Mesenchymal stem cell (in vitro differentiated cells and primary cell): ENCODE data around the gene VIPAS39. TPM values are rescaled to one million over a fixed set of nuclear protein-coding genes. Genes with fewer than 3 reads are reported as not detected.
A peak's percentile ranks its signal among the peaks of the same experiment; 100 is the strongest.

Source experiments
- DNase-seq: peaks from one replicate; pipeline ENCODE4 v3.0.0-alpha.2; 2013
- H2AFZ ChIP-seq: one replicate; pipeline ENCODE4 v1.6.1; 2013; ENCODE audit warnings: low read depth, mild to moderate bottlenecking, control low read depth, inconsistent platforms, low read length, moderate library complexity
- H2AK5ac ChIP-seq: 2 replicates; pipeline ENCODE4 v1.6.1; 2013; ENCODE audit warnings: low read length, moderate library complexity, mild to moderate bottlenecking, inconsistent platforms; ENCODE audit not compliant: severe bottlenecking
- H2BK120ac ChIP-seq: one replicate; pipeline ENCODE4 v1.6.1; 2013; ENCODE audit warnings: low read depth, mild to moderate bottlenecking, inconsistent platforms, low read length, moderate library complexity
- H2BK12ac ChIP-seq, 2 experiments: one replicate each; pipeline ENCODE4 v1.6.1; 2013; ENCODE audit warnings: inconsistent platforms in 2 of 2, low read length in 2 of 2, mild to moderate bottlenecking in 2 of 2, moderate library complexity in 2 of 2, control low read depth in 1 of 2
- H2BK15ac ChIP-seq: one replicate; pipeline ENCODE4 v1.6.1; 2013; ENCODE audit warnings: mild to moderate bottlenecking, low read depth, inconsistent platforms; ENCODE audit not compliant: poor library complexity, severe bottlenecking
- H2BK5ac ChIP-seq: 2 replicates; pipeline ENCODE4 v1.6.1; 2013; ENCODE audit warnings: low read depth, mild to moderate bottlenecking, low read length, control low read depth, inconsistent platforms; ENCODE audit not compliant: poor library complexity, severe bottlenecking
- H3K14ac ChIP-seq, 2 experiments: one replicate each; pipeline ENCODE4 v1.6.1; 2013; ENCODE audit warnings: inconsistent platforms in 2 of 2, low read length in 2 of 2, control low read depth in 1 of 2, mild to moderate bottlenecking in 1 of 2, moderate library complexity in 1 of 2
- H3K18ac ChIP-seq, 2 experiments: one replicate each; pipeline ENCODE4 v1.6.1; 2013; ENCODE audit warnings: inconsistent platforms in 2 of 2, low read length in 2 of 2, control low read depth in 1 of 2, low read depth in 1 of 2, mild to moderate bottlenecking in 1 of 2
- H3K23ac ChIP-seq, 2 experiments: one replicate each; pipeline ENCODE4 v1.6.1; 2013; ENCODE audit warnings: inconsistent platforms in 2 of 2, low read length in 2 of 2, mild to moderate bottlenecking in 2 of 2, moderate library complexity in 2 of 2, control low read depth in 1 of 2
- H3K27ac ChIP-seq: 2 replicates; pipeline ENCODE4 v1.5.1; 2013; ENCODE audit warnings: mild to moderate bottlenecking, moderate library complexity, low read length, control low read depth, inconsistent platforms; ENCODE audit not compliant: poor library complexity, severe bottlenecking
- H3K27me3 ChIP-seq, 2 experiments: 2 replicates each; pipeline versions ENCODE4 v1.6.1 to v1.7.0; 2013; ENCODE audit warnings: low read length in 2 of 2, mild to moderate bottlenecking in 2 of 2, moderate library complexity in 2 of 2, control low read depth in 1 of 2, inconsistent platforms in 1 of 2; ENCODE audit not compliant: control insufficient read depth in 1 of 2, insufficient read depth in 1 of 2
- H3K36me3 ChIP-seq, 2 experiments: 2 replicates each; pipeline versions ENCODE4 v1.6.1 to v1.7.0; 2013; ENCODE audit warnings: low read length in 2 of 2, control low read depth in 1 of 2, inconsistent platforms in 1 of 2, low read depth in 1 of 2, mild to moderate bottlenecking in 1 of 2; ENCODE audit not compliant: insufficient read depth in 2 of 2, control insufficient read depth in 1 of 2
- H3K4ac ChIP-seq, 2 experiments: one replicate each; pipeline ENCODE4 v1.6.1; 2013; ENCODE audit warnings: inconsistent platforms in 2 of 2, low read length in 2 of 2, mild to moderate bottlenecking in 2 of 2, moderate library complexity in 2 of 2, control low read depth in 1 of 2, low read depth in 1 of 2
- H3K4me1 ChIP-seq: 2 replicates; pipeline ENCODE4 v1.6.1; 2013; ENCODE audit warnings: low read depth, low read length, control low read depth; ENCODE audit not compliant: control insufficient read depth, insufficient read depth
- H3K4me2 ChIP-seq: 2 replicates; pipeline ENCODE4 v1.6.1; 2013; ENCODE audit warnings: low read length, mild to moderate bottlenecking, inconsistent platforms; ENCODE audit not compliant: poor library complexity, severe bottlenecking
- H3K4me3 ChIP-seq, 2 experiments: 2 replicates each; pipeline versions ENCODE4 v1.5.1 to v1.7.0; 2013; ENCODE audit warnings: low read length in 2 of 2, mild to moderate bottlenecking in 2 of 2, control low read depth in 1 of 2, low read depth in 1 of 2; ENCODE audit not compliant: insufficient read depth in 1 of 2
- H3K79me1 ChIP-seq: replicated peaks from 2 replicates; pipeline ENCODE4 v1.6.1; 2013; ENCODE audit warnings: mild to moderate bottlenecking, control low read depth, low read length, inconsistent platforms; ENCODE audit not compliant: poor library complexity, severe bottlenecking
- H3K9ac ChIP-seq: 2 replicates; pipeline ENCODE4 v1.7.0; 2013; ENCODE audit warnings: mild to moderate bottlenecking, low read length, moderate library complexity
- H3K9me3 ChIP-seq: 2 replicates; pipeline ENCODE4 v1.7.0; 2013; ENCODE audit warnings: mild to moderate bottlenecking, low read length; ENCODE audit not compliant: control insufficient read depth
- H4K8ac ChIP-seq: one replicate; pipeline ENCODE4 v1.6.1; 2013; ENCODE audit warnings: inconsistent platforms, mild to moderate bottlenecking, low read length, moderate library complexity
- H4K91ac ChIP-seq: one replicate; pipeline ENCODE4 v1.6.1; 2013; ENCODE audit warnings: mild to moderate bottlenecking, low read length, inconsistent platforms
- WGBS: methylation state at CpG from one replicate; pipeline ENCODE4 v1.1.7; 2013; ENCODE audit warnings: mixed read lengths; 5-methylcytosine and 5-hydroxymethylcytosine counted together
- polyA plus RNA-seq, 2 experiments: library from polyadenylated mRNA; stranded (reverse); fragments of 200-250 nt; gene quantifications; one replicate each; pipeline ENCODE4 v1.2.3, GENCODE V29; 2013

VIPAS39 gene
- 20.5 TPM for polyA plus RNA-seq (2013, experiment 1 of 2)
- polyA plus RNA-seq (2013, experiment 2 of 2): 19.9 TPM

DNA sequence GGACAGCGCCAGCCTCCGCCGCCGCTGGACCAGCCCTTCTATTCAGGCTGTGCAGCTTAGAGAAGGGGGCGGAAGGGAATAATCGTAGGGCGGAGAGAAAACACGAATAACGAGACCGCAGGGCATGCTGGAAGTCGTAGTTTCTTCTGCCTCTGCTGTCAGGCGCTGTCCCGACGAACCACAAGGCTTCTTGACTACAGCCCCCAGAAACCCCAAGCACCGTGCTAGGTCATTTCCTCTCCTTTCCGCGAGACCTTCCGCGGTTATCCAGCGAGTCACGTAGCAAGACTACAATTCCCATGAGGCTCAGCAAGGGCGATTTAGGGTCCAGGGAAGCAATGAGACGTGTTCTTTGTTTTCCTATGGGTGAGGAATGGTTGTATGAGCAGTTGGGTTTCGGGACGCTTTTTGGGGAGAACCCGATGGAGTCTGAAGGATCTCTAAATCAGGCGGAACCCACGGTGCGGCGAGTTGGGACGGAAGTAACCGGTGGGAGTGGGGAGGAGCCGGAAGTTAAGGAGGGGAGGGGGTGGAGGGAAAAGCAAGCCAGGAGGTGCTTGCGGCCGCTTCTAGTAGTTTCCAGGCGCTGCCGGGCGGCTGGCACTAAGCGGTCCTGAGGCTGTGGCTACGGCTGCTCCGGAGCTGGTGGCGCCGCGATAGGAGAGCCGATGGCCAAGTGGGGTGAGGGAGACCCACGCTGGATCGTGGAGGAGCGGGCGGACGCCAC lies at the start of gene VIPAS39, which contains the start of gene AHSA1:
Gene VIPAS39 (minus strand): TSS at position 80 of the 727 bp plus-strand sequence. CDS start 3,499 bp downstream, outside the sequence.
Gene AHSA1 (plus strand): TSS at position 572 of the 727 bp plus-strand sequence. CDS start 97 bp downstream, at position 669.
- peak within 1 kb of the TSS; percentile 69 for H2BK120ac ChIP-seq
- H2AFZ ChIP-seq: peak within 1 kb of the TSS; percentile 87
- DNase-seq: peak; percentile 100
- H3K36me3 ChIP-seq: peaks cover 15 to 35% of the 10 kb centered on the region in 2 experiments
- no peak within 1 kb of the TSS for H2AK5ac ChIP-seq
- H3K9me3 ChIP-seq: no peaks in the 10 kb centered on the region
- H3K27ac ChIP-seq: peak within 1 kb of the TSS; percentile 98
- peak within 1 kb of the TSS; percentile 20 to 86 for H3K4ac ChIP-seq
- peak within 1 kb of the TSS; percentile 56 for H4K8ac ChIP-seq
- H2BK15ac ChIP-seq: no peak within 1 kb of the TSS
- peaks cover 2% of the 10 kb centered on the region for H3K4me1 ChIP-seq
- peak within 1 kb of the TSS; percentile 93 for H3K4me2 ChIP-seq
- H2BK12ac ChIP-seq: no peak within 1 kb of the TSS
- H3K18ac ChIP-seq: peak within 1 kb of the TSS; percentile 82 to 97
- peak within 1 kb of the TSS; percentile 80 for H2BK5ac ChIP-seq
- under 1% methylated on average over 47 of the region's 50 CpGs for WGBS
- peak within 1 kb of the TSS in 1 of 2 experiments; percentile 94 for H3K14ac ChIP-seq
- H3K9ac ChIP-seq: peak within 1 kb of the TSS; percentile 91
- no peak within 1 kb of the TSS for H4K91ac ChIP-seq
- peaks cover 21% of the 10 kb centered on the region for H3K79me1 ChIP-seq
- H3K4me3 ChIP-seq: peak within 1 kb of the TSS; percentile 92 to 97
- H3K27me3 ChIP-seq: no peaks in the 10 kb centered on the region
- H3K23ac ChIP-seq: peak within 1 kb of the TSS in 1 of 2 experiments; percentile 91

GRCh38 chr14:77505031-77505430 lies 47.6 kb upstream of the VIPAS39 start:
- no peak overlapping the region for H2BK120ac ChIP-seq
- no peak overlapping the region for H3K4me3 ChIP-seq
- H3K4me2 ChIP-seq: no peak overlapping the region
- H2BK12ac ChIP-seq: no peak overlapping the region
- no peak overlapping the region for H3K14ac ChIP-seq
- H3K9ac ChIP-seq: no peak overlapping the region
- H3K36me3 ChIP-seq: peaks cover 9 to 32% of the 10 kb centered on the region in 2 experiments
- H3K4me1 ChIP-seq: peaks cover 3% of the 10 kb centered on the region
- H2BK5ac ChIP-seq: no peak overlapping the region
- H3K27me3 ChIP-seq: peaks cover 4% of the 10 kb centered on the region in 2 experiments
- no peak overlapping the region for H2AK5ac ChIP-seq
- no peak overlapping the region for H3K18ac ChIP-seq
- H2AFZ ChIP-seq: no peak overlapping the region
- H3K79me1 ChIP-seq: peaks cover 7% of the 10 kb centered on the region
- no peak overlapping the region for H3K27ac ChIP-seq
- H3K4ac ChIP-seq: no peak overlapping the region
- H4K8ac ChIP-seq: no peak overlapping the region
- H3K9me3 ChIP-seq: no peaks in the 10 kb centered on the region
- DNase-seq: no peak
- no peak overlapping the region for H2BK15ac ChIP-seq
- H4K91ac ChIP-seq: no peak overlapping the region
- 100% methylated on average over 3 of the region's 4 CpGs for WGBS
- H3K23ac ChIP-seq: no peak overlapping the region

DNA sequence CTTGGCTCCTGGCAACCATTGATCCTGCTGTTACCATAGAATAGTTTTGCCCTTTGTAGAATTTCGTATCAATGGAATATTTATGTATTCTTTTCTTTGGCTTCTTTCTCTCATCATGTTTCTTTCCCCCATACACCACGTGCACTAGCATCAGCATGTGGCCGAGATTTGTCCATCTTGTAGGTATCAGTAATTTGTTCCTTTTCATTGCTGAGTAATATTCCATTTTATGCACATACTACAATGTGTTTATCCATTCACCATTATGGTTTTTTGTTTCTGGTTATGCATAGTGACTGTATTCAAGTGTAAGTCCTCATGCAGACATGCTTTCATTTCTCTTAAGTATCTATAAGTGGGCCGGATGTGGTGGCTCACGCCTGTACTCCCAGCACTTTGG lies 45.7 kb upstream of the VIPAS39 start:
- Histone ChIP-seq H3K4me2 (no peak overlapping the region), H2BK15ac (no peak overlapping the region), H2BK120ac (no peak overlapping the region), H2AFZ (no peak overlapping the region), H4K8ac (no peak overlapping the region), H3K79me1 (peaks cover 7% of the 10 kb centered on the region), H2AK5ac (no peak overlapping the region), H3K9ac (no peak overlapping the region), H3K14ac (no peak overlapping the region), H3K23ac (no peak overlapping the region), H3K4me1 (peaks cover 15% of the 10 kb centered on the region), H3K36me3 (peaks cover 9 to 18% of the 10 kb centered on the region in 2 experiments), H4K91ac (no peak overlapping the region), H3K18ac (no peak overlapping the region), H2BK12ac (no peak overlapping the region), H3K27me3 (peaks cover 16 to 20% of the 10 kb centered on the region in 2 experiments), H3K9me3 (no peaks in the 10 kb centered on the region), H3K4me3 (no peak overlapping the region), H2BK5ac (no peak overlapping the region), H3K4ac (no peak overlapping the region), H3K27ac (no peak overlapping the region)
- DNase-seq: no peak
- WGBS: 97% methylated on average over 3 of the region's 5 CpGs

DNA sequence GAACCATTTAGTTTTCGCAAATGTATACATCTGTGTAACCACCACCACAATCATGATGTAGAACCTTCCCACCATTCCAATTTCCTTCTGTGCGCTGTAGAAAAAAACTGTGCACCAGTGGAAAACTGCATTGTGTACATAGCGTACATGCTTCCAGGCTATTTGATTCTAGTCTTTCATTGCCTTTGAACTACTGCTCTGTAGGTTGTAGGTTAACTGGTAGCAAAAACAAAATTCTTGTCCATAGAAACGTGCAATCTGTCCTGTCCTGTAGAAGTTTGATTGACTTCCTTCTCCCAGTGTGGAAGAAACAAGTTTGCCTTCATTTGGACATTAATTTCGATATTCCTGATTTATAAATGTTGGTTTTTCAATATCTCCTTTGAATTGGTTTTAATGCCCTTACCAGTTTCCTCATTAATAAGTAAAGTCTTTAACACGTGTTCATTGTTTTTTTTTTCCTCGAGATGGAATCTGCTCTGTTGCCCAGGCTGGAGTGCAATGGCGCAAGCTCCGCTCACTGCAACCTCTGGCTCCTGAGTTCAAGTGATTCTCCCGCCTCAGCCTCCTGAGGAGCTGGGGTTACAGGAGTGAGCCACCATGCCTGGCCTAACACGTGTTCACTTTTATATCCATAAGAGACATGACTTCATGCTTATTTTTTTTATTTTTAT lies 44.8 kb upstream of the VIPAS39 start:
- no peak for DNase-seq
- Histone ChIP-seq H3K79me1 (peaks cover 7% of the 10 kb centered on the region), H3K4me3 (no peak overlapping the region), H3K36me3 (peaks cover 7 to 14% of the 10 kb centered on the region in 2 experiments), H3K4ac (no peak overlapping the region), H3K4me1 (peaks cover 15% of the 10 kb centered on the region), H3K14ac (no peak overlapping the region), H3K4me2 (no peak overlapping the region), H2AFZ (no peak overlapping the region), H4K91ac (no peak overlapping the region), H3K23ac (no peak overlapping the region), H3K27me3 (peaks cover 21 to 25% of the 10 kb centered on the region in 2 experiments), H3K9me3 (no peaks in the 10 kb centered on the region), H2BK120ac (no peak overlapping the region), H3K27ac (no peak overlapping the region), H2BK5ac (no peak overlapping the region), H3K18ac (no peak overlapping the region), H3K9ac (no peak overlapping the region), H2BK12ac (no peak overlapping the region), H2BK15ac (no peak overlapping the region), H2AK5ac (no peak overlapping the region), H4K8ac (no peak overlapping the region)
- 86% methylated on average over 10 of the region's 11 CpGs for WGBS
